Measurements from ENCODE around the gene SDK2.

The SDK2 gene

GRCh38 chr17:73617501-73617900 is 26.7 kb downstream of the SDK2 start:
- TF ChIP-seq ZNF274 (IDR thresholded peaks at IDR 0.05; ENCODE audit: low read depth, low read length): no peak
- no peak overlapping the region for H3K4me3 ChIP-seq (ENCODE audit: low read length)

DNA sequence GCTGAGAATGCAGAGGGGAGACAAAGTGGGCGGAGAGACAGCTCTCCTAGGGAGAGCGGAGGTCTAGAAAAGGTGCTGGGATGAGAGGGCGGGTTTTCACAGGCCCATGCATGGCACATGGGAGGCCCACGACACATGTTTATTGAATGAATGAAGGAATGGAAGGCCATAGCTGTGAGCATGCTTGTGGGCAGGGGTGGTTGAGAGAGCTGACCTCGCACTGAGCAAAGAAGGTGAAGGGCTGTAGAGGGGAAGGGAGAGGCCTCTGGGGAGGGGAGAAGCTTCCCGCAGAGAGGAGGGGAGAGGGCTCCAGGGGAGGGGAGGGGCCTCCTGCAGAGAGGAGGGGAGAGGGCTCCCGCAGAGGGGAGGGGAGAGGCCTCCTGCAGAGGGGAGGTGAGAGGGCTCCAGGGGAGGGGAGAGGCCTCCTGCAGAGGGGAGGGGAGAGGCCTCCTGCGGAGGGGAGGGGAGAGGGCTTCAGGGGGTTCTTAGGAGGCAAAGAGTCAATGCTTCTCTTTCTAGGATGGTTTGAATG is 27.3 kb downstream of the SDK2 start:
- no peak for TF ChIP-seq ZNF274 (IDR thresholded peaks at IDR 0.05; ENCODE audit: low read depth, low read length)
- no peak overlapping the region for H3K4me3 ChIP-seq (ENCODE audit: low read length)

DNA sequence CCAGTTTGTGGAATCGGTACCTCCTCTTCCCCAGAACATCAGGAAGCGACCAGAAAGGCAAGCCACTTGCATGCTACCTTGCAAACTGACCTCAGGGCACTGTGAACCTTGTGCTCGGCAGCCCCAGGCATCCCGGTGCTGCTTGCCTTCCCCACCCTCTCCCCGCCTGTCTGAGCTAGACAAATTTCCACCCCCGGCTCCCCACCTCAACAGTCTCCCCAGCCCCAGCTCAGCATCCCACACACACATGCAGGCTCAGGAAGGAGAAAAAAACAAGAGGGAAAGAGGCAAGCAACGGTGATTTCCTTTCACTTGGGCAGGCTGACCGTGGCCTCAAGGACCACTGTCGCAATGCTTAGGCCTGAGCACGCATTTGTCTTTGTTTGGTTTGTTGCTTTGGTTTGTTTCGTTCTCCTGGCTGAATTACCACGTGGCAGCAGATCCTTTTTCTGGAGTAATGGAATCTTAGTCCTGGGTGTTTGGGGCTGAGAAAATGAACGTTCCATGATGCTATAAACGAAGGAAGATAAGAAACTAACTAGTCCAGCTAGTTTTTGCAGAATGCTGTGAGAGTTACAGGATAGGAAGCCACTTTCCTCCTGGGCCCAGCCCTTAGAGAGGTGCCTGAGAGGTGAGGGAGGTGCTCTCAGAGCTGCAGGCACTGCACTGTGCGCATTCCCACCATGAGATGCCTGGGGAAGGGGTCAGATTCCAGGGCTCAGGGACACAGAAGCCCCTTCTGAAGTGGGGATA is 27.9 kb downstream of the SDK2 start:
- H3K4me3 ChIP-seq (ENCODE audit: low read length): no peak overlapping the region
- TF ChIP-seq ZNF274 (IDR thresholded peaks at IDR 0.05; ENCODE audit: low read depth, low read length): no peak

- no peak for TF ChIP-seq ZNF274 (IDR thresholded peaks at IDR 0.05; ENCODE audit: low read depth, low read length)
- H3K4me3 ChIP-seq (ENCODE audit: low read length): no peak overlapping the region
These were observed 30.0 kb downstream of the SDK2 start for GRCh38 chr17:73614256-73614655.

- no peak overlapping the region for H3K4me3 ChIP-seq (ENCODE audit: low read length)
- TF ChIP-seq ZNF274 (IDR thresholded peaks at IDR 0.05; ENCODE audit: low read depth, low read length): no peak
These were observed 30.7 kb downstream of the SDK2 start for GRCh38 chr17:73613271-73614233.

DNA sequence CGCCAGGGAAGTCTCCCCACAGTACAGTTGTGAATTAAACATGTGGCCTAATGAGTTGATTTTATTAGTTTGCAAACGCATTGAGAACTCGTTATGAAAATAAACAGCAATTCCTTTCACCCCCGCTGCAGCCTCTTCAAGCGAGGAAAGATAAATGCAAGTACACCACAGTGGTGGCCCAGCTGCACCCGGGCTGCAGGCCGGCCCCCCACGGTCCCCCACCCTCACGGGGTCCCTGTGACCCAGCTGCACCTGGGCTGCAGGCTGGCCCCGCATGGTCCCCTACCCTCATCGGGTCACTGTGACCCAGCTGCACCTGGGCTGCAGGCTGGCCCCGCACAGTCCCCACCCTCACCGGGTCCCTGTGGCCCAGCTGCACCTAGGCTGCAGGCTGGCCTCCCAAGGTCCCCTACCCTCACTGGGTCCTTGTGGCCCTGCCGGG is 32.2 kb downstream of the SDK2 start:
- no peak for TF ChIP-seq ZNF274 (IDR thresholded peaks at IDR 0.05; ENCODE audit: low read depth, low read length)
- H3K4me3 ChIP-seq (ENCODE audit: low read length): no peak overlapping the region

GRCh38 chr17:73611630-73612029 is 32.6 kb downstream of the SDK2 start:
- no peak overlapping the region for H3K4me3 ChIP-seq (ENCODE audit: low read length)
- TF ChIP-seq ZNF274 (IDR thresholded peaks at IDR 0.05; ENCODE audit: low read depth, low read length): no peak

GRCh38 chr17:73610331-73610911 is 33.8 kb downstream of the SDK2 start:
- no peak for TF ChIP-seq ZNF274 (IDR thresholded peaks at IDR 0.05; ENCODE audit: low read depth, low read length)
- H3K4me3 ChIP-seq (ENCODE audit: low read length): no peak overlapping the region

GRCh38 chr17:73609758-73610157 is 34.5 kb downstream of the SDK2 start:
- no peak overlapping the region for H3K4me3 ChIP-seq (ENCODE audit: low read length)
- no peak for TF ChIP-seq ZNF274 (IDR thresholded peaks at IDR 0.05; ENCODE audit: low read depth, low read length)

DNA sequence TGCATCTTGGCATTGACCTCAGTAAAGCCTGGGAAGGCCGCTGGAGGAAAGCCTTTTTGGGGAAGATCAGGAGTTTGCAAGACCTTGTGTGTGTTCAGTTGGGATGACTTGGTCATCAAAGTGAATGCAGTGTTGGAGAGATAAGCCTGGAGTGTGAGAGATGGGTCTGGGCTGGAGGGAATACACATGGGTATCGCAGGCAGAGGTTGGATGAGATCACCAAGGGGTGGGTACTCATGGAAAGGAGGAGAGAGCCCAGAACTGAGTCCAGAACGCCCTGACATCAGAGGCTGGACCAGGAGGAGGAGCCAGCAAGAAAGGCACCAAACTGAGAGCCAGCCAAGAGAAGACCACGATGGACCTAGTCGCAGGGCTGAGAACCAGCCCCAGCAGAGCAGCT is 35.2 kb downstream of the SDK2 start:
- H3K4me3 ChIP-seq (ENCODE audit: low read length): no peak overlapping the region
- TF ChIP-seq ZNF274 (IDR thresholded peaks at IDR 0.05; ENCODE audit: low read depth, low read length): no peak

DNA sequence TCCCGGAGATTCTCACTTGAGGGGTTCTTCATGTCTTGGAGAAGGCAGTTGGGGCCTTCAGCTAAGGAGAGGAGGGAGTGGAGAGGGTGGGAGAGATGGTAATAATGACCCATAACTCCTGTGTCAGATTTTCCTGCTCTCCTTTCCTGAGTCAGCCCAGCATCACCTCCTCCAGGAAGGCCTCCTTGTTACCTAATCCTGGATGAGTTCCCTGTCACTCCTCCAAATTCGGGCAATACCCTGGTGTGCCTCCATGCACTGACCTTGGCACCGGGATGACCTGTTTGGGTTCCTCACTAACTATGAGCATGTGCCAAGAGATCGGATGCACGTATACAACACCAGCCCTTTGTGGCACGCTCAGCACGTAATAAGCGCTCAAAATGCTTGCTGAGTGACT is 38.8 kb downstream of the SDK2 start:
- no peak overlapping the region for H3K4me3 ChIP-seq (ENCODE audit: low read length)
- TF ChIP-seq ZNF274 (IDR thresholded peaks at IDR 0.05; ENCODE audit: low read depth, low read length): no peak

- TF ChIP-seq ZNF274 (IDR thresholded peaks at IDR 0.05; ENCODE audit: low read depth, low read length): no peak
These were observed 39.8 kb downstream of the SDK2 start for GRCh38 chr17:73604476-73604875.

GRCh38 chr17:73603971-73604370 is 40.3 kb downstream of the SDK2 start:
- no peak overlapping the region for H3K4me3 ChIP-seq (ENCODE audit: low read length)
- TF ChIP-seq ZNF274 (IDR thresholded peaks at IDR 0.05; ENCODE audit: low read depth, low read length): no peak

More at GRCh38 chr17:73604476-73604875, 39.8 kb downstream of the SDK2 start:
- H3K4me3 ChIP-seq (ENCODE audit: low read length): no peak overlapping the region

Data from GM08714 (cell line).